WERI-Rb-1 (cell line): ENCODE data around the gene RD3L.

Experiments used
- DNase-seq: peaks from one replicate; pipeline ENCODE4 v3.0.0-alpha.2; 2020
- H3K27ac ChIP-seq: fragments of 250-450 bp; sonication (Bioruptor Pico); 2 replicates; pipeline ENCODE4 v1.5.1; 2020; ENCODE audit warnings: mild to moderate bottlenecking, moderate library complexity
- H3K27me3 ChIP-seq: fragments of 250-450 bp; sonication (Bioruptor Pico); 2 replicates; pipeline ENCODE4 v1.5.1; 2021; ENCODE audit warnings: mild to moderate bottlenecking, low read depth, moderate library complexity; ENCODE audit not compliant: insufficient read depth, severe bottlenecking
- H3K36me3 ChIP-seq: fragments of 250-450 bp; sonication (Bioruptor Pico); 2 replicates; pipeline ENCODE4 v1.5.1; 2020; ENCODE audit warnings: mild to moderate bottlenecking, moderate library complexity
- H3K4me3 ChIP-seq: 2 replicates; pipeline ENCODE4 v1.5.1; 2011; ENCODE audit warnings: low read depth, mild to moderate bottlenecking, control low read depth, low read length
- H3K9me3 ChIP-seq: fragments of 250-450 bp; sonication (Bioruptor Pico); 2 replicates; pipeline ENCODE4 v1.5.1; 2021; ENCODE audit warnings: mild to moderate bottlenecking, moderate library complexity; ENCODE audit not compliant: severe bottlenecking
- TF ChIP-seq, protein P1 (sequence below): IDR thresholded peaks from 2 replicates; pipeline ENCODE4 v1.5.1; 2011; ENCODE audit warnings: low read depth, mild to moderate bottlenecking, control low read depth, inconsistent platforms, low read length

The RD3L gene

DNA sequence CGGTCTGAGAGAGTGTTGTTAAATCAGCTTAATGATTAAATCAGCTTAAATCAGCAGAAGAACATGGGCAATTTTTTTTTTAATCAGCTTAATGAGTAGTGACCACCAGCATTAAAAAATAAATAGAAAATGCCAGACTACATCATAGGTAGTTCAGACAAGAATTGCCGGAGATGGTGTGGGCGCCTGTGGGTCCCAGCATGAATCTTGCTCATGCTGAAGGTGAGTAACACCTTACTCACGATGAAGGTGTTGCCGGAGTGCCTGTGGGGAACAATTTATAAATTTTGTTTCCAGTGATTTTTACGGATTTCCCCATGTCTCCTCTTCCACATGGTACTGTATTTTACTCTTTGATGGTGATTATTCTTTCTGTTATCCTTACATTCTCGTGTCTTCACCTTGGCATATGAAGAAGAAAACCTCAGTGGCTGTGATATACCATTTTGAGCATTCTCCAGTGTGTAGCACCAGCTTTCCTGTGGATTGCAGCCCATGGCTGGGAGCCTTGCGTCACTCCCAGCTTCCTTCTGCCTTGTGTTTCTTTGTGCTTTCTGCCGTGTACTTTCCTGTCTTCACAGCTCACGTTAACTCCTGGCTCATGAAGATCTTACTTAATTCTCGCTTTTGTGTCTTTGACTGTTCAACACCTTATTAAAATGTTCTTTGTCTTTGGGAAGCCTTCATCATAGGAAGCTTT is 9.4 kb downstream of the RD3L start:
- TF ChIP-seq, protein P1, sequence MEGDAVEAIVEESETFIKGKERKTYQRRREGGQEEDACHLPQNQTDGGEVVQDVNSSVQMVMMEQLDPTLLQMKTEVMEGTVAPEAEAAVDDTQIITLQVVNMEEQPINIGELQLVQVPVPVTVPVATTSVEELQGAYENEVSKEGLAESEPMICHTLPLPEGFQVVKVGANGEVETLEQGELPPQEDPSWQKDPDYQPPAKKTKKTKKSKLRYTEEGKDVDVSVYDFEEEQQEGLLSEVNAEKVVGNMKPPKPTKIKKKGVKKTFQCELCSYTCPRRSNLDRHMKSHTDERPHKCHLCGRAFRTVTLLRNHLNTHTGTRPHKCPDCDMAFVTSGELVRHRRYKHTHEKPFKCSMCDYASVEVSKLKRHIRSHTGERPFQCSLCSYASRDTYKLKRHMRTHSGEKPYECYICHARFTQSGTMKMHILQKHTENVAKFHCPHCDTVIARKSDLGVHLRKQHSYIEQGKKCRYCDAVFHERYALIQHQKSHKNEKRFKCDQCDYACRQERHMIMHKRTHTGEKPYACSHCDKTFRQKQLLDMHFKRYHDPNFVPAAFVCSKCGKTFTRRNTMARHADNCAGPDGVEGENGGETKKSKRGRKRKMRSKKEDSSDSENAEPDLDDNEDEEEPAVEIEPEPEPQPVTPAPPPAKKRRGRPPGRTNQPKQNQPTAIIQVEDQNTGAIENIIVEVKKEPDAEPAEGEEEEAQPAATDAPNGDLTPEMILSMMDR = no peak
- H3K36me3 ChIP-seq = no peaks in the 10 kb centered on the region
- H3K27me3 ChIP-seq = no peaks in the 10 kb centered on the region
- no peaks in the 10 kb centered on the region for H3K9me3 ChIP-seq
- H3K4me3 ChIP-seq = no peak overlapping the region
- no peak overlapping the region for H3K27ac ChIP-seq
- no peak for DNase-seq

DNA sequence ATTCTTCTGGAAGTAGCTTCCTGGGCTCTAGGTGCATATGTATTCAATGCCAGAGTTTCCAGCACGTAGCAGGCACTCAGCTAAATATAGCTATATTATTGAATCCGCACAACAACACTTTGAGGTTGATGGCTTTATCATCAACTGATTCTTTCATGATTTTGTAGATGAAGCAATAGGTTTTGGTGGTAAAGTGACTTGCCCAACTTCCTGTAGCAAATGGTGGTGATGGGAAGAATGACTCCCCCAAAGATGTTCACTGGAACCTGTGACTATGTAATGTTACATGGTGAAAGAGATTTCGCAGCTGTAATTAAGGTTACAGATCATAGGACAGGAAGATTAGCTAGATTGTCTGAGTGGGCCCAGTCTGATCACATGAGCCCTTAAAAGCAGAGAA is 10.9 kb downstream of the RD3L start:
- TF ChIP-seq, protein P1 = no peak
- H3K27me3 ChIP-seq = no peaks in the 10 kb centered on the region
- no peak overlapping the region for H3K27ac ChIP-seq
- H3K9me3 ChIP-seq = no peaks in the 10 kb centered on the region
- H3K4me3 ChIP-seq = no peak overlapping the region
- H3K36me3 ChIP-seq = no peaks in the 10 kb centered on the region
- DNase-seq = no peak

DNA sequence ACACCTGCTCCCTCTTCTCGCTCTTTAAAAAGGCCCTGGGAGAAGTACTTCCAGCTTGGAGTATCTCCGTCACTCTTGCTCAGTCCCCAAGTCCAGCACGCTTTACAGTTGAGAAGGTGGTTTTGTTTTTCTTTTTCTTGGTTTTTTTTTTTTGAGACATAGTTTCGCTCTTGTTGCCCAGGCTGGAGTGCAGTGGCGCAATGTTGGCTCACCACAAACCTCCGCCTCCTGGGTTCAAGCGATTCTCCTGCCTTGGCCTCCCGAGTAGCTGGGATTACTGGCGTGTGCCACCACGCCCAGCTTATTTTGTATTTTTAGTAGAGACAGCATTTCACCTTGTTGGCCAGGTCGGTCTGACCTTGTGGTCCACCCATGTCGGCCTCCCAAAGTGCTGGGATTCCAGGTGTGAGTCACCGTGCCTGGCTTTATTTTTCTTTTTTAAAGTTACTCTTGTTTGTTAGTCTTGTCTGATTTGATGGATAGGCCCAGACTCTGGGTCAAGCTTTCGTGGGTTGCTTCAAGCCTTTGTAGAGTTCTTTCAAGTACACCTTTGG is 12.2 kb downstream of the RD3L start:
- Histone ChIP-seq H3K27ac (no peak overlapping the region), H3K27me3 (no peaks in the 10 kb centered on the region), H3K36me3 (no peaks in the 10 kb centered on the region), H3K4me3 (no peak overlapping the region), H3K9me3 (no peaks in the 10 kb centered on the region)
- TF ChIP-seq, protein P1 = no peak
- no peak for DNase-seq

DNA sequence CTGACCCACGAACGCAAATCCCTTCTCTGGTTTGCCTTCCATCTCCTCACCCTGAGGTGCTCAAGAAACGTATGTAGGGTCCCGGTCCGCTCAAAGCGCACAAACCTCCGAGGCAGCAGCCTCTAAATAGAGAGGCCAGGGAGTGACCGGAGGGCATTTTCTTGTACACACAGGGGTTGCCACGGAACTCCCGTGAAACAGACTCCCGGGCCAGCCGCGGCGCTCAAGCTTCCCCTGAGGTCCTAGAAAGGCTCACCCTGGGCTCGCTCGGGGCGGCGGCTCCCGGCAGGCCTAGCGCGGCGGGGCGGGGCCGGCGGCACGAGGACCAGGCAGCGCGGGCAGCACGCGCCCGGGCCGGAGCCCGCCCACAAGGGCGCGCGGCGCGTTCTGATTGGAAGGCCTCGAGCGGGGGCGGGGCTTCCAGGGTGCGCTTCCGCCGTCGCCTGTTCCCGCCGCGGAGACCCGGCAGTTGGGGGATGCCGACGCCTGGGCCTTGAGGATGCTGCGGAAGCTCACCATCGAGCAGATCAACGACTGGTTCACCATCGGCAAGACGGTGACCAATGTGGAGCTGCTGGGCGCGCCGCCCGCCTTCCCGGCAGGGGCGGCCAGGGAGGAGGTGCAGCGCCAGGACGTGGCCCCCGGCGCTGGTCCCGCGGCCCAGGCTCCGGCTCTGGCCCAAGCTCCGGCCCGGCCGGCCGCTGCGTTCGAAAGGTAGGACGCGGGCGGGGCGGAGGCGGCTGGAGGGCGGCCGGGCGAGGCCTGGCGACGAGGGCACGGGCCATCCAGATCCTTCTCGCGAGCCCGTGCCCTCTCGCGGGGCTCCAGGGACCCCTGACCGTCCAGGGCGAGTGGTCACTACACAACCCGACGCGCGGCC is 14.1 kb downstream of the RD3L start, which contains the start of gene TDRD9:
Gene TDRD9 (plus strand): TSS at position 446 of the 880 bp plus-strand sequence. CDS start 54 bp downstream, at position 500.
- Histone ChIP-seq H3K27ac (no peak within 1 kb of the TSS), H3K9me3 (no peaks in the 10 kb centered on the region), H3K4me3 (no peak within 1 kb of the TSS), H3K36me3 (no peaks in the 10 kb centered on the region), H3K27me3 (no peaks in the 10 kb centered on the region)
- TF ChIP-seq, protein P1 = no peak
- DNase-seq = no peak

DNA sequence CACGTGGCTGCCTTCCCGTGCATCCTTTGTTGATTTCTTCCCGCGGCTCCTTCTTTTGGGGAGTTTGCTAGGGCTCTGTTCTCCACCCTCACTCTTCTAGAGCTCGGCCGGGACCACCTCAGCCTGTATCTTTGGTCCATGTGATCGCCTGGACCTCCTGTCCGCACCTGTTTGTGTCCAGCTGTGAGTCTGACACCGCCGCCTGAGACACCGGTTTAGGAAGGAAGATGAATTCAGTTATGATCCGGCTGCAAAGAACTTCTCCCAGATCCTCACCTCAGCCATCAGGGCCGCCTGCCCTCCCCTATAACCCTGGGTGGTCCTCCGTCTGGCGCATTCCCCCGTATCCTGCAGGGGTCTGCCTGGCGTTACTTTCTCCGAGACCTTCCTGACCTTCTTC is 14.8 kb downstream of the RD3L start:
- Histone ChIP-seq H3K27ac (no peak overlapping the region), H3K9me3 (no peaks in the 10 kb centered on the region), H3K36me3 (no peaks in the 10 kb centered on the region), H3K27me3 (no peaks in the 10 kb centered on the region), H3K4me3 (no peak overlapping the region)
- TF ChIP-seq, protein P1 = no peak
- DNase-seq = no peak
